ENCODE measurements around the gene CDYL. TPM values are rescaled to one million over a fixed set of nuclear protein-coding genes. Genes with fewer than 3 reads are reported as not detected.
"Not testable (repeated sequence)": the region's sequence is repeated elsewhere in the genome, so short reads cannot be mapped to it uniquely, and the experiment has no call there.

Gene CDYL
- total and polyA plus RNA-seq, 8 donors: 3.4 to 15.3 (median 10.2) TPM

DNA sequence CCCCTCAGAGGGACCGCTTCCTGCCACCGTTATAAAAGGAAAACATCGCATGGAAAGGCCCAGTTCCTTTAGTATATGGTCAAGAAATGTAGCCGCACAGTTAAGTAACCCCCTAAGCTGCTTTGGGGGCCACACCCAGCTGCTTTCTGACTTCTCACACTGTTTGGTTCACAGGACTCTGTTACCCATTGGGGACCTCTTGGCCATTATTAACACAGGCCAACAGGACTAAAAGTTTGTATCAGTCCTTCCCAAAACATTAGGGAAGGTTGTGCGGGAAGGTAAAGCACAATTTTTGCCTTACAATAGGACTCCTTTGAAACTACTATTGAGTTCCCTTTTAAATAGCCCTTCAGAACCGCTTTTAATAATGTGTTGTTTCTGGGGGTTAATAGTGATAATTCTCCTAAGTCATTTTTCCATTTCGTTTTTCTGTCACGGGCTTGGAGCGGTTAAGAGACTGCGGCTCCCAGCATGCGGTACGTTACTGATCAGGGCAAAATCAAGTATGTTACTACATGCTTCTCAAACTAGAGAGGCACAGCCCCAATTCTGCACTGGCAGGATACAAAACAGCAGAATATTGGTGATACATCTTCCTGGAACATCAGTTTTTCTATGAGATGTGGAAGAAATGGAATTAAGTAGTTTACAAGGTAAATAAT is 228.3 kb downstream of the CDYL start:
- H3K4me3 ChIP-seq: peak overlapping the region; percentile 41 to 82 (median 64)
- FAIRE-seq: no peak
- DNase-seq: no peak

GRCh38 chr6:5005038-5005433 is 228.8 kb downstream of the CDYL start:
- H3K27ac ChIP-seq; H3K9me3 ChIP-seq; H3K4me1 ChIP-seq; FAIRE-seq; ATAC-seq; H3K27me3 ChIP-seq; DNase-seq; H3K36me3 ChIP-seq; intact Hi-C loops (cut with DNase I); H3K4me3 ChIP-seq: not testable (repeated sequence)
- WGBS, 2 donors: 96% methylated on average over 5 of the region's 5 CpGs

More for the DNA sequence above, 228.3 kb downstream of the CDYL start:
- Histone ChIP-seq H3K27me3 (no peaks in the 10 kb centered on the region), H3K4me1 (no peaks in the 10 kb centered on the region), H3K9me3 (no peaks in the 10 kb centered on the region), H3K36me3 (no peaks in the 10 kb centered on the region), H3K27ac (peak overlapping the region in 3 of 4 donors; percentile 35 to 75 (median 70))
- 60 to 61% methylated on average over 12 of the region's 12 CpGs for WGBS, 2 donors
- no peak for ATAC-seq
- TF ChIP-seq, protein P1, sequence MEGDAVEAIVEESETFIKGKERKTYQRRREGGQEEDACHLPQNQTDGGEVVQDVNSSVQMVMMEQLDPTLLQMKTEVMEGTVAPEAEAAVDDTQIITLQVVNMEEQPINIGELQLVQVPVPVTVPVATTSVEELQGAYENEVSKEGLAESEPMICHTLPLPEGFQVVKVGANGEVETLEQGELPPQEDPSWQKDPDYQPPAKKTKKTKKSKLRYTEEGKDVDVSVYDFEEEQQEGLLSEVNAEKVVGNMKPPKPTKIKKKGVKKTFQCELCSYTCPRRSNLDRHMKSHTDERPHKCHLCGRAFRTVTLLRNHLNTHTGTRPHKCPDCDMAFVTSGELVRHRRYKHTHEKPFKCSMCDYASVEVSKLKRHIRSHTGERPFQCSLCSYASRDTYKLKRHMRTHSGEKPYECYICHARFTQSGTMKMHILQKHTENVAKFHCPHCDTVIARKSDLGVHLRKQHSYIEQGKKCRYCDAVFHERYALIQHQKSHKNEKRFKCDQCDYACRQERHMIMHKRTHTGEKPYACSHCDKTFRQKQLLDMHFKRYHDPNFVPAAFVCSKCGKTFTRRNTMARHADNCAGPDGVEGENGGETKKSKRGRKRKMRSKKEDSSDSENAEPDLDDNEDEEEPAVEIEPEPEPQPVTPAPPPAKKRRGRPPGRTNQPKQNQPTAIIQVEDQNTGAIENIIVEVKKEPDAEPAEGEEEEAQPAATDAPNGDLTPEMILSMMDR (IDR thresholded peaks at IDR 0.05): no peak
- intact Hi-C loops (cut with DNase I): no loop called here

Other genes starting within 250 kb of the CDYL start
- 1 to 10 TPM in 5 of 6 donors, under 1 TPM in 1; 0.97 to 3.7 (median 2.7) TPM for gene RPP40, start 227.6 kb downstream of the CDYL start, total RNA-seq
- 1 to 10 TPM; 1.9 to 2.4 TPM for gene RPP40, start 227.6 kb downstream of the CDYL start, polyA plus RNA-seq